ENCODE results near the gene EQTN. TPM values are rescaled to one million over a fixed set of nuclear protein-coding genes. Genes with fewer than 3 reads are reported as not detected.

EQTN gene
- total and polyA plus RNA-seq, 2 donors (not counting 1 experiment from before 2014, with no cell fraction given), result 0.58 TPM; not detected in 1

DNA sequence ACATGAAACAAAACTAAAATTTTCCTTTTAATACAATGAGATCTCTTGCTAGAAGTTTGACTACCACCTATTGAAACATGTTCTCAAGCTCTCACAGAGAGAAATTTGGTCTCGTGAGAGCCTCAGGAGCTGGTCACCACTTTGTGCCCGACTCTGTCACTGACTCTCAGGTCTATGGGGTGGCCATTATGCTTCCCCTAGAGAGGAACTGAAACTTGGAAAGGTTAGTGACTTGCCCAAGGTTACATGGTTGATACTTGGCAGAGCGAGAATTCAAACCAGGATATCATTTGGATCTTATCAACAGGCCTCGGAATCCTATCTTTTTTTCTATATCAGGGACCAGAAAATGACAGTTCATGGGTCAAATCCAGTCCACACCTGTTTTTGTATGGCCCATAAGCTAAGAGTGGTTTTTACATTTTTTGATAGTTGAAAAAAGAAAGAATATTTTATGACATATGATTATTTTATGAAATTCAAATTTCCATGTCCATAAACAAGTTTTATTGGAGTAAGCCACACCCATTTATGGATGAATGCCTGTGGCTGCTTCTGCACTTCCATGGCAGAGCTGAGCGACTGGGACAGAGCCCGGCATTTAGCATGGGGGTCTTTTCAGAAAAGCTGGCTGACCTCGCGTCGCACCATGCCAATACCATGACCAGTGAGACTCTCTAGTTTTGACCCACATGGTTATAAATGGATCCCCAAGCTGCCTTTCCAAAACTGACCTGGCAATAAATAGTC is 44.8 kb upstream of the EQTN start:
- Mint-ChIP-seq H3K4me1 (peaks cover 9% of the 10 kb centered on the region), H3K27me3 (no peaks in the 10 kb centered on the region), H3K4me3 (no peak overlapping the region), H3K27ac (no peak overlapping the region), H3K9me3 (ENCODE audit: insufficient read depth) (no peaks in the 10 kb centered on the region)
- Histone ChIP-seq H3K79me2 (ENCODE audit: control insufficient read depth, insufficient read depth, low read length) (peaks cover 33% of the 10 kb centered on the region), H3K9ac (ENCODE audit: low read length) (no peak overlapping the region), H3K4me3 (ENCODE audit: control extremely low read depth in 1 of 5, extremely low read depth in 1 of 5, insufficient read depth in 1 of 5, low read depth in 2 of 5, low read length in 4 of 5) (no peak overlapping the region), H4K20me1 (ENCODE audit: control insufficient read depth, insufficient read depth, low read length, poor library complexity, severe bottlenecking) (peaks cover 8% of the 10 kb centered on the region), H3K4me2 (replicated peaks; ENCODE audit: low read depth, low read length, poor library complexity, severe bottlenecking) (no peak overlapping the region), H3K9me3 (ENCODE audit: control extremely low read depth in 1 of 3, control insufficient read depth in 2 of 3, insufficient read depth in 1 of 3, low read length in 2 of 3) (no peaks in the 10 kb centered on the region), H3K36me3 (replicated peaks in 1 of 2; ENCODE audit: control extremely low read depth in 1 of 2, control insufficient read depth in 1 of 2, extremely low read depth in 1 of 2, insufficient read depth in 2 of 2, low read length in 1 of 2) (peaks cover 0 to 9% of the 10 kb centered on the region in 2 experiments), H3K4me1 (ENCODE audit: control insufficient read depth in 2 of 2, insufficient read depth in 2 of 2, low read length in 2 of 2) (peaks cover 0 to 15% of the 10 kb centered on the region in 2 donors), H3K27me3 (replicated peaks in 1 of 4; ENCODE audit: control extremely low read depth in 1 of 4, control insufficient read depth in 3 of 4, insufficient read depth in 4 of 4, low read length in 3 of 4) (no peaks in the 10 kb centered on the region), H2AFZ (ENCODE audit: insufficient read depth, low read depth, low read length, poor library complexity, severe bottlenecking) (no peak overlapping the region), H3K27ac (ENCODE audit: low read length in 2 of 2) (no peak overlapping the region)
- ATAC-seq (ENCODE audit: low read depth) (no peak), DNase-seq (no peak)
- no peak for TF ChIP-seq EZH2 (IDR thresholded peaks at IDR 0.05; ENCODE audit: borderline replicate concordance, insufficient read depth, low read depth, low read length, poor library complexity, severe bottlenecking)
- TF ChIP-seq, protein P1, sequence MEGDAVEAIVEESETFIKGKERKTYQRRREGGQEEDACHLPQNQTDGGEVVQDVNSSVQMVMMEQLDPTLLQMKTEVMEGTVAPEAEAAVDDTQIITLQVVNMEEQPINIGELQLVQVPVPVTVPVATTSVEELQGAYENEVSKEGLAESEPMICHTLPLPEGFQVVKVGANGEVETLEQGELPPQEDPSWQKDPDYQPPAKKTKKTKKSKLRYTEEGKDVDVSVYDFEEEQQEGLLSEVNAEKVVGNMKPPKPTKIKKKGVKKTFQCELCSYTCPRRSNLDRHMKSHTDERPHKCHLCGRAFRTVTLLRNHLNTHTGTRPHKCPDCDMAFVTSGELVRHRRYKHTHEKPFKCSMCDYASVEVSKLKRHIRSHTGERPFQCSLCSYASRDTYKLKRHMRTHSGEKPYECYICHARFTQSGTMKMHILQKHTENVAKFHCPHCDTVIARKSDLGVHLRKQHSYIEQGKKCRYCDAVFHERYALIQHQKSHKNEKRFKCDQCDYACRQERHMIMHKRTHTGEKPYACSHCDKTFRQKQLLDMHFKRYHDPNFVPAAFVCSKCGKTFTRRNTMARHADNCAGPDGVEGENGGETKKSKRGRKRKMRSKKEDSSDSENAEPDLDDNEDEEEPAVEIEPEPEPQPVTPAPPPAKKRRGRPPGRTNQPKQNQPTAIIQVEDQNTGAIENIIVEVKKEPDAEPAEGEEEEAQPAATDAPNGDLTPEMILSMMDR (IDR thresholded peaks at IDR 0.05), result no peak
- ChIA-PET POLR2A (no interaction called here), CTCF (interaction anchor here (0.7 to 2.2 kb wide), 4 partner anchors 8 to 207 kb away, joined by 3 to 6 read pairs (median 3); partner anchors contain the start of gene MOB3B)
- intact Hi-C loops (cut with micrococcal nuclease), result loop anchor here (10.0 kb wide), 1 partner anchor 53 kb away; no protein-coding TSS in a partner anchor
- 96% methylated on average over 8 of the region's 9 CpGs for WGBS (ENCODE audit: insufficient coverage)

DNA sequence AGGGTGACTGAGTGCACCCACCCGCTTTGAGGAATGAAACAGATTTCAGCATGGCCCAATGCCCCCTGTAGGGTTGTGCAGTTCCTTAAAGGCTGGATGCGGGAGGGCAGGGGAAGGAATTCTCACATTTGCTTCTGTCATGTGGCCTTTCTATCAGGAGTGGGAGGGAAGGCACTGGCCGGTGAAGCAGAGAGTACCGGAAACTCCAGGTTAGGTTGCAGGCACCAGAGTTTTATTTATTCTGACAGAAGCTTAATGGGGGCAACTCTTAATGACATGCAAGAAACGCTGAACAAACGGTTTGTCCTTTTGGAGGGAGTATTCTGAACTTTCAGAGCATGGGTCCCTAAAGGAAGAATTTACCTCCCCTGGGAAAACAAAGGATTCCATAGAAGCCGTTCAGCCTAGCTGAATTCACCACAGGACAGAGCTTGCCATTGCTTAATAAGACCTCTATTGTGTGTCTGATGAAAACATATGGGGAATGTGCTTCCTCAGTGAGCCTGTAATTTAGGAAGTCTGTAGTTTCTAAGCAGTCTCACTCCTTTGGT is 44.1 kb upstream of the EQTN start:
- no peak overlapping the region for H3K4me3 Mint-ChIP-seq
- peaks cover 31% of the 10 kb centered on the region for H3K79me2 ChIP-seq (ENCODE audit: control insufficient read depth, insufficient read depth, low read length)
- no peak overlapping the region for H3K4me2 ChIP-seq (replicated peaks; ENCODE audit: low read depth, low read length, poor library complexity, severe bottlenecking)
- ATAC-seq (ENCODE audit: low read depth) (no peak), DNase-seq (no peak)
- H3K4me1 ChIP-seq (ENCODE audit: control insufficient read depth in 2 of 2, insufficient read depth in 2 of 2, low read length in 2 of 2), result peaks cover 0 to 15% of the 10 kb centered on the region in 2 donors
- TF ChIP-seq EZH2 (IDR thresholded peaks at IDR 0.05; ENCODE audit: borderline replicate concordance, insufficient read depth, low read depth, low read length, poor library complexity, severe bottlenecking), result no peak
- TF ChIP-seq, protein P1 (IDR thresholded peaks at IDR 0.05), result no peak
- peaks cover 0 to 9% of the 10 kb centered on the region in 2 experiments for H3K36me3 ChIP-seq (replicated peaks in 1 of 2; ENCODE audit: control extremely low read depth in 1 of 2, control insufficient read depth in 1 of 2, extremely low read depth in 1 of 2, insufficient read depth in 2 of 2, low read length in 1 of 2)
- no peaks in the 10 kb centered on the region for H3K9me3 Mint-ChIP-seq (ENCODE audit: insufficient read depth)
- H4K20me1 ChIP-seq (ENCODE audit: control insufficient read depth, insufficient read depth, low read length, poor library complexity, severe bottlenecking), result peaks cover 8% of the 10 kb centered on the region
- 90% methylated on average over 6 of the region's 7 CpGs for WGBS (ENCODE audit: insufficient coverage)
- no peak overlapping the region for H2AFZ ChIP-seq (ENCODE audit: insufficient read depth, low read depth, low read length, poor library complexity, severe bottlenecking)
- no peaks in the 10 kb centered on the region for H3K9me3 ChIP-seq (ENCODE audit: control extremely low read depth in 1 of 3, control insufficient read depth in 2 of 3, insufficient read depth in 1 of 3, low read length in 2 of 3)
- no peaks in the 10 kb centered on the region for H3K27me3 Mint-ChIP-seq
- H3K4me3 ChIP-seq (ENCODE audit: control extremely low read depth in 1 of 5, extremely low read depth in 1 of 5, insufficient read depth in 1 of 5, low read depth in 2 of 5, low read length in 4 of 5), result no peak overlapping the region
- H3K27ac Mint-ChIP-seq, result no peak overlapping the region
- no peak overlapping the region for H3K9ac ChIP-seq (ENCODE audit: low read length)
- CTCF ChIA-PET, result interaction anchor here (1.0 to 2.2 kb wide), 2 partner anchors 10 to 189 kb away, joined by 3 to 6 read pairs; partner anchors contain the start of gene MOB3B
- POLR2A ChIA-PET, result no interaction called here
- H3K27ac ChIP-seq (ENCODE audit: low read length in 2 of 2), result no peak overlapping the region
- H3K27me3 ChIP-seq (replicated peaks in 1 of 4; ENCODE audit: control extremely low read depth in 1 of 4, control insufficient read depth in 3 of 4, insufficient read depth in 4 of 4, low read length in 3 of 4), result no peaks in the 10 kb centered on the region
- intact Hi-C loops (cut with micrococcal nuclease), result loop anchor here (10.0 kb wide), 1 partner anchor 54 kb away; no protein-coding TSS in a partner anchor
- peaks cover 9% of the 10 kb centered on the region for H3K4me1 Mint-ChIP-seq
